Stimulated activated CD8-positive, alpha-beta memory T cell treated with anti-CD3 and anti-CD28 coated beads, Interleukin-2, amount 100 ng/mL, for 1 hour (primary cell): ENCODE data around the gene YIPF2.
"Not testable (repeated sequence)": the region's sequence is repeated elsewhere in the genome, so short reads cannot be mapped to it uniquely, and the experiment has no call there.

Experiments
- DNase-seq, 2 donors: peaks; one replicate each; pipeline ENCODE4 v3.0.0-alpha.2; 2020; ENCODE audit warnings: low read depth in 2 of 2

YIPF2 gene

GRCh38 chr19:10911579-10912363 is 16.7 kb downstream of the YIPF2 start:
- DNase-seq: no peak

- no peak for DNase-seq
These were observed 20.0 kb downstream of the YIPF2 start for GRCh38 chr19:10908380-10908960.

DNA sequence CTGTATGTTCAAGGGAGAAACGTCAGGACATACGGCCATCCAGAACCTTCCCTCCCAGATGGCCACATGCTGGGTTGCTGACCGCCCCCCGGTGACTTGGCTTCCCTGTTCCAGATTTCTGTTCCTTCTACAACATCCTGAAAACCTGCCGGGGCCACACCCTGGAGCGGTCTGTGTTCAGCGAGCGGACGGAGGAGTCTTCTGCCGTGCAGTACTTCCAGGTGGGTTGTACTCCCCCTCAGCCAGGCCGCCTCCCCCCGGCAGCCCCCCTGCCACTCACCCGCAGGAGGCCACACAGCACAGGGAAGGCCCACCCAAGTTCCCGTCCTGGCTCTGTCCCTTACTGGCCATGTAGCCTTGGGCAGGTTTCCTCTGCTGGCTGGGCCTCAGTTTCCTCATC is 20.5 kb downstream of the YIPF2 start:
- no peak for DNase-seq

GRCh38 chr19:10899151-10899653 is 29.2 kb downstream of the YIPF2 start:
- no peak for DNase-seq

- no peak for DNase-seq
These were observed 29.8 kb downstream of the YIPF2 start for GRCh38 chr19:10898633-10899032.

DNA sequence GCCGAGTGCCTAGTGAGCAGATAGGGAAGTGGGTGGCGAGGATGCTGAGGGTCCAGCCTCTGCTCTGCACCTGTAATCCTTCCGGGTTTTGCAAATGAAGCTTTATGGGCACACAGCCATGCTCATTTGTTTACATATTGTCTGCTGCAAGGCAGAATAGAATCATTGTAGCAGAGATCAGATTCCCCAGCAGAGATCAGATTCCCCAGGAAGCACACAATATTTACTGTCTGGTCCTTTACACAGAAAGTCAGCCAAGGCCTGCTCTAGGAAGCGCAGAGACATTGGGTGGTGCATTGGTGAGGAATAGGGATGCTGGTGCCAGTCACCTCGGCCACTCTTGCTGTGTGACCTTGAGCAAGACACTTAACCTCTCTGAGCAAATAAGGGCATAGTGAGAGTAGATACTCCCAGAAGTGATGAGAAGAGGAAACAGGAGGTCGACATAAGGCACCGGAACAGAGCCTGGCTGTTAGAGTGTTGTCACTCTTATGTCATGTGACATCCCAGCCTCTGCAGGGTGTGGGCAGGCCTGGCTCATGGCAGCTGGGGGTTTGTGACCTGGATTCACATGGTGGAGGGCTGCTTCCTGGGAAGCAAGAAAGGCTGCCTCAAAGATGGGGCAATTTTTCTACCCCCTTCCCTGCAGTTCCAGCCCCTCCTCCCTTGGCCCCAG is 31.4 kb downstream of the YIPF2 start:
- DNase-seq: no peak

DNA sequence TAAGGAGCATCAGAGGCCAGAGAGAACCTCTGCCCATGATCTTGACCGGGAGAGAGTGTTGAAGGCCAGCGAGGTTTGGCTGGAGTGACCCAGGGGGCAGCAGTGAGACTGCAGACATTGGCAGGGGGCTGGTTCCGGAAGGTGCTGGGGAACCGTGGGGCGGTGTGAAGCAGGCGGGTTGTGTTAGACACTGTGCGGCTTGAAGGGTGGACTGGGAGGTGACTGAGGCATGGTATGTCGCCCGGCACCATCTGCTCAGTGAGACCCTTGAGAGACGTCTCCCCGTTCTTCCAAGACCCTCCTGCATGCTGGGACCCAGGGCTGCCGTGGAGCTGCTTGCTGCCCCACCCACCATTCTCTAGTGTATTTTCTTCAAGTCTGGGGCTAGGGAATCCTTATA is 32.5 kb downstream of the YIPF2 start:
- no peak for DNase-seq

DNA sequence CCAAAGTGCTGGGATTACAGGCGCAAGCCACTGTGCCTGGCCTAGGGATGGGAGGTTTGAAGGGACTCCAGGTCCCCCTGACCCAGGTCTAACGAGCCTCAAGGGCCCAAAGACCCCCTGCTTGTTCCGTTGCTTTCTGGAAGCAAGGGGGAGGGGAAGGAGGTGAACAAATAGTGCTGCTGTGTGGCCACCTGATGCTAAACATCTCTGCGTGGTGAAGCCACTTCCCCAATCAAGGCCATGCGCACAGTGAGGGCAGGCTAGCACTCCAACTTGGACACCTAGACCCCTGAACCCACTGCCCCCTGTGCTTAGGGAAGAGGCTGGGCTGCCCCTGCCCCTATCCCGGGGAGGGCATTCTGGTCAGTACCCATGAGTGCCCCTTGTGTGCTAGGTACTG is 33.1 kb downstream of the YIPF2 start:
- DNase-seq: no peak

- no peak for DNase-seq
These were observed 33.6 kb downstream of the YIPF2 start for GRCh38 chr19:10894911-10895213.

- DNase-seq: no peak
These were observed 36.2 kb downstream of the YIPF2 start for GRCh38 chr19:10892256-10892655.

GRCh38 chr19:10891405-10892086 is 36.9 kb downstream of the YIPF2 start:
- DNase-seq: no peak

DNA sequence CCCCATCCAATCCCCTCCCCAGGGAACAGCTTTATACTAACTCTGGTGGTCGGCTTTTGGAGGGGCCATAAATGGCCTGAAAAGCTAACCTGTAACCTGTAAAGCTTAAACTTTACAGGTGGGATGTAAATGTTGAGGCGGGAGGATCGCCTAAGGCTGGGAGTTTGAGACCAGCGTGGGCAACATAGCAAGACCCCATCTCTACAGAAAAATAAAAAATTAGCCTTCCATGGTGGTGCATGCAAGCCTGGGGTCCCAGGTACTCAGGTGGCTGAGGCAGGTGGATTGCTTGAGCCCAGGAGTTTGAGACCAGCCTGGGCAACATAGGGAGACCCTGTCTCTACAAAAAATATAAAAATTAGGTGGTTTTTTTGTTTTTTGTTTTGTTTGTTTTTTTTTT is 38.6 kb downstream of the YIPF2 start:
- DNase-seq: no peak

- DNase-seq: no peak
These were observed 40.0 kb downstream of the YIPF2 start for GRCh38 chr19:10888421-10888866.

DNA sequence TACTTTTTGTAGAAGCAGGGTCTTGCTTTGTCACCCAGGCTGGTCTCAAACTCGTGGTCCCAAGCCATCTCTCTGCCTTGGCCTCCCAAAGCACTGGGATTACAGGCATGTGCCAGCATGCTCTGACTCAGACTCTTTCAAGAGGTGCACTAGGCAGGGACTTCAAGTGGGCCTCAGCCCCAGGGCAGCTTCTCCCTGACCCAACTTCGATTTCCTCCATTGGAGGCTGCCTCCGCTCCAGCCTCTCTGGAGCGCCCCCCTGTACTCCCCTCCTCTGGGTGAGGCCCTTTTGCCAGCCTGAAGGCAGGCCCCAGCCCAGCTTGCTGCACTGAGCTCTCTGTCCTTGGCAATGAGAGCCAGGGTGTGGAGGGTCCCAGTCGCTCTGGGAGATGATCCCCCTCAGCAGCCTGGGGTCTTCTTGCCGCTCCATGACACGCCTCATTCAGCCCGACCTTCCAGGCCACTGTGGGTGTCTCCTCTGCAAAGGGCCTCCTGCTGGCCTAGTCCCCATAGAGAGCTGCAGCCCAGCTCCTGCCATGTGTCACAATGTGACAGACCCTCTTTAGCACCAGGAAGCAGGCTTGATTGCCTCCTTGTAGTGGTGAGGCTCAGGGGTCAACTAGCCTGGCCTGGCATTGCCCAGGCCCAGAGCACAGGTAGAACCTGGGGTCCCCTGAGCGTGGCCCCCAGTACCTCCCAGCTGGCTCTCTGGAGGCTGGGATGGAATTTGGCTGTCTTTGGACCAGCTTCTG is 40.6 kb downstream of the YIPF2 start:
- no peak for DNase-seq

GRCh38 chr19:10885201-10886169 is 43.0 kb downstream of the YIPF2 start:
- DNase-seq: no peak

DNA sequence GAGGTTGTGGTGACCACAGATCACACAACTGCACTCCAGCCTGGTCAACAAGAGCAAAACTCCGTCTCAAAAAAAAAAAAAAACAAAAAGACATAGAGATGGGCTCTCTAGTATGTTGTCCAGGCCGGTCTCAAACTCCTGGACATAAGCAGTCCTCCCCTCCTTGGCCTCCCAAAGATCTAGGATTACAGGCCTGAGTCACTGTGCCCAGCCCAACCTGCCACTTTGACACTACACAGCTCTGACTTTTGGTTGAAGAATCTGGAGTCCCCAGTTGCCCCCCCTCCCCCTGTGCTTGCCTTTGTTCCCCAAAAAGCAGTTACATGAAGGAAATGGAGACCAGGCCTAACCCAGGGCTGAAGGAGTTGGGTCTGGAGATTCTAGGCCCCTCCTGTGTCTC is 44.2 kb downstream of the YIPF2 start:
- no peak for DNase-seq

DNA sequence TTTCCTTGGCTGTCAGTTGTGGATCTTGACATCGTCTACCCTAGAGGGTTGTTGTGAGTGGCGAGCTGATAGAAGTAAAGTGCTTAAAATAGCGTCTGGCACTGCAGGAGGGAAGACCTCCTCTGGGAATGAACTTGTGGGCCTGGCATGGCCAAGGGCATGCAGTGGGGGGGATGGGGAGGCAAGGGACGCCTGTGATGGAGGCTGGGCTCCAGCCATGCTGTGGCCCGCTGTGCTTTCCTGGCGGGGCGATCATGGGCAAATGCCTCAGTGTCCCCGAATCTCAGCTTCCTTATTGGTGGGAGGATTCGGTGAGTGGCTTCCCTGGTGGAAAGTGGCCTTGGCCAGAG is 46.4 kb downstream of the YIPF2 start:
- no peak for DNase-seq

DNA sequence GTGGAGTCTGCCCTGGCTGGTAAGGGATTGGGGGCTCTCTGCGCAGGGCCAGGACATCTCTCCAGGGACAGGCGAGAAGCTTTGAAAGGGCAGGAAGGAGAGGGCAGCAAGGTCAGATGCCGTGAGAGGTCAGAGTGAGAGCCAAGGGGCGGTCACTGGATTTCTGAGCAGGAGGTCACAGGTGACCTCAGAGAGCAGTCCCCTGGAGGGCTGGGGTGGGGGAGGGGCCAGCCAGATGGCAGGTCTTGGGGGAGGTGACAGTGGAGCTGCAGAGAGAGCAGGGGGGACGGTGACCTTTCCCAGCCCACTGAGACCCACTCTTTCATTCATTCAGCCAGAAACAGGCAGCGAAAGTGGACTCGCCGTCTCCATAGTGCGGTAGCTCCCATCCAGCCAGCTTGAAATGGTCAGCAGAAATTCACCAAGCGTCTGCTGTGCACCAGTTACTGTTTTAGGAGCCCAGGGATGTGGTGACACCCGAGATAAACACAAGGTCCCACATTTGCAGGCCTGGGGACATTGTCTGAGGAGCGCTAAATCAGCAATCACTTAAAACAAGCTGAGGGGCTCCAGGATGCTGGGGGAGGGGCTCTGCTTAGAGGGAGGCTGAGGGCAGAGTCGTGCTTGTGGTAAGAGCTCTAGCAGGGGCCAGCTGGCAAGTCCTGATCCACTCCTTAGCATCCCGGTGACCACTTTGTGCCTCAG is 46.9 kb downstream of the YIPF2 start:
- no peak for DNase-seq

DNA sequence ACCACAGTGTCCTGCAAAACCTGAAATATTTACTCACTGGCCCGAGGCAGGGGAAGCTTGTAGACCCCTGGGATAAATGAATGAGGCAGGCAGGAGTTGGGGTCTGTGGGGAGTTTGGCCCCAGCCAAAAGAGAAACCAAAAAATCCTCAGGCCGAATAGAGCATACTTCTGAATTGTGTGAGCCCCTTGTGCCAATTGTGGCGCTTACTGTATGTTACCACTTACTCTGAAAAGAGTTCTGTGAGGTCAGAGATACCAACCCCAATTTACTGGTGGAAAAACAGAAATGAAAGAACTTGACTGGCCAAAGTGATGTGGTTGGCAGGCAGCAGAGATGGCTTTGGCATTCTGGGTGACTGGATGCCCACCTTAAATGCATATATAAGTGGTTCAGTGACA is 50.2 kb downstream of the YIPF2 start:
- no peak for DNase-seq

GRCh38 chr19:10877608-10878007 is 50.8 kb downstream of the YIPF2 start:
- DNase-seq: not testable (repeated sequence)
